Activated CD8-positive, alpha-beta memory T cell treated with anti-CD3 and anti-CD28 coated beads, Interleukin-2, amount 50 U/mL, for 1 hour (primary cell): Measurements from ENCODE around the gene DDR2.
"Not testable (repeated sequence)": the region's sequence is repeated elsewhere in the genome, so short reads cannot be mapped to it uniquely, and the experiment has no call there.

Experiments used
- DNase-seq: peaks from one replicate; pipeline ENCODE4 v3.0.0-alpha.2; 2020; ENCODE audit errors: extremely low read depth

Gene DDR2

DNA sequence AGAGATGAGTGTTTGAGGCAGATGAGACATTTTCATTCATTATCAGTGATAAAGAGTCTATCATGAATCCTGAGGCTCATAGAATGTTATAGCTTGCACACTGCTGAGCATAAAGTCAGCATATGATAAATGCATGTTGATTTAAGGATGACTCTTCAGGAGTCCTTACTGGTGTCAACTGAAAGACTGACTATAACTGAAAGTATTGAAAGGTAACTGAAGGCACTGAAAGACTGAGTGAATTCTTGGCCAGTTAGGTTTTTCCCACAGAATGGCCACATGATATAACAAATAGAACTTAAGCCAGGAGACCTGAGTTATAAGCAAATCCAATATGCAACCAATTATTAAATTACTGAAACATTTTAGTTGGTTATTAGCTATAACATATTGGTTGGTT is 89.2 kb downstream of the DDR2 start:
- no peak for DNase-seq

DNA sequence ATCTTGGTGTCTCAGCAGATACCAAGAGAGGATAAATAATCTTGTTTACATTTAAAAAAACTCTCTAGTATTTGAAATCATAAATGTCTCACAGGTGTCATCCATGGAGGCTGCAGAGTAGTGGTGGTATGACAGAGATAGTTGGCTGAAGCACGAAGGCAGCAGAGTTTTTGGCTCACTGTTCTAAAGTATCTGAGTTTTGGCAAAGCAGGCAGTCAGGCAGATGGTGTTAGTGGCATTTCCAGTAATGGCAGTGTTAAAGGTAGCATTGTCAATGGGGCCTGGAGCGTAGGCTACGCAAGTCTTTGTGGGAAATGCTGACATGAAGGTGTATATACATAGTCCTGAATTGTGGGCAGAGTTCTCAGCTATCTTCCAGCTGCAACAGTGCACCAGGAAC is 89.8 kb downstream of the DDR2 start:
- no peak for DNase-seq

DNA sequence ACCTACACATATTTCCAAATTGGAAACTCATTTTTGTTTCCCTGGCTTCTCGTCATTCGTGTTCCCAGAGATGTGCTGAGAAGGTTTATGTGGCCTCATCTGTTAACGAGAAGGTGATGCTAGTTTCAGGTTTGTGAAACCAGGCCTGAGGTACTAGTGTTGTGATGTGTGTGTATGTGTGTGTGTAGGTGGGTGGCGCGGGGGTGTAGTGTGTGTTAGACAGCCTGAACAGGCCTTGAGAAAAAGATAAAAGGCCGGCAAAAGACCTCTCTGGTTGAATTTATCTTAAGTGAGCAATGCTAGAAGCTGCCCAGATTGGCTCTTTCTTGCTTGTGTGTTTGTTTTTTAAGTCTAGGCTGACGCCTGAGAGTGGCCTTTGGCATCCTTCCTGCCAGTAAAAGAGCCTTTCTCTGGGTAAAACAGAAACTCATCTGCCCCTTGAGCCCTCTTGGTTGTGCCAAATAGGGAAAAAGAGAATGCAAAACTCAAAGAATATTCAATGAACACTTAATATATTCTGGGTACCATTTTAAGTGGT is 92.4 kb downstream of the DDR2 start:
- DNase-seq = no peak

DNA sequence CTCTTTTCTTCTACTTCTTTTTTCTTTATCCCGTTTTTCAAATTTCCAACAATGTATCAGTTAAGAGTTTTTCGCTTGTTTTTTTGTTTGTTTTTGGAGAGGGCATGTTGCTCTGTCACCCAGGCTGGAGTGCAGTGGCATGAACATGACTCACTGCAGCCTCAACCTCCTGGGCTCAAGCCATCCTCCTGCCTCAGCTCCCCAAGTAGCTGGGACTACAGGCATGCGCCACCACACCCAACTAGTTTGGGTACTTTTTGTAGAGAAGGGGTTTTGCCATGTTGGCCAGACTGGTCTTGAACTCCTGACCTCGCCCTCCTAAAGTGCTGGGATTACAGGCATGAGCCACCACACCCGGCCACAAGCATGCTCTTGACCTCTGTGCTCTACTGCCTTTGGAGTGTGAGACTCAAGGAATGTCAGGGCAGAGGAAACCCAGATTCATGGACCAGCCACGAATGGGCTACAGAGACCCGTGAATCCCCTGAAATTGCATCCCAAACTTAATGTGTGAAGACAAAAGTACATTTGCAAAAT is 93.1 kb downstream of the DDR2 start:
- no peak for DNase-seq

DNA sequence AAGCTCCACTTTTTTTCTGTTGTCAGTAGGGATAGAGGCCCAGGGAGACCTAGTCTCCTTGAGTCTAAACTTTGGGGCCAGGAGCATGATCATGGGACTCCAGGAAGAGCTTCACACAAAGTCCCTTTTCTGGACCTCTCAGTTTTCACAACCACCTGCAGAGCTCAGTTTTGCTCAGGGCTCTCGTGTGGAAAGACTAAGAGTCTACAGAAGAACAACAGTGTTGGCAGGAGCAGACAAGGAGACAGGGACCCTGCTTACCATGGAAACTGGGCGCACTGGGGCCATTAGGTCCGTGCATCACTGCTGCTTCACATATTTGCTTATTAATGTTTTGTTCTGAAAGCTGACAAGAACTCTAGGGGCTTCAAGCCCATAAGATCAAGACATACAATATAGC is 94.3 kb downstream of the DDR2 start:
- DNase-seq = no peak

DNA sequence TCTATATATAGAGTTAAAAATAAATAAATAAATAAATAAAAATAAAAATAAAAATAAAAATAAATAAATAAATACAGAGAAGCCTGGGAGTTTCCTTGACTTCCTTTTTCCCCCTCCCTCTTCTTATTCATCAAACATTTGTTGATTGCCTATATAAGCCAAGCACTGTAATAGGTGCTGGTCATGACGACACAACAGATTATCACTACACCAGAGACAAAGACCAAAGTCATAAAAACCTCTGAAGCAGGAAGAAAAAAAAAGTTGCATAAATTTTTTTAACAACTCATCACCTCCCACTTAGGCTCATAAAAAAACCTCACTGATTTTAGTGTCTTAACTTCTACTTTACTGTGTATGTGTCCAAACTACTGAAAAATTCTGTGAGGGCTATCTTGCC is 95.2 kb downstream of the DDR2 start:
- not testable (repeated sequence) for DNase-seq

DNA sequence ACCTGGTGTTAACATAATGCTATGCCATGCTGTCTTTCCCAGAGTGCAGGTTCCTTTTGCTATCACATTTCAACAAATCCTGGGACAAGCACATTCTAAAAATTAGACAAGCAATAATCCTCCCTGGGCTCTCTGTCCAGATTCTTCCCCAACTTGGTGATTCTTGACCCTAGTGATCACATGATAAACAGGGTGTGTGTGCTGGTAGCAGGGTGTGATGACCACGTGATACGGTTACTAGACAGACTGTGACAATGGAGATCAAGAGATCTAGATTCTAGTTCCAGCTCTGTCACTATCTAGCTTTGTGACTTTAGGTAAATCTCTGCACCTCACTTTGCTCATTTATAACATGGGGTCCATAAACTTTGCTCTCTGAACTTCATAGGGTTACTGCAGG is 96.3 kb downstream of the DDR2 start:
- DNase-seq = no peak

DNA sequence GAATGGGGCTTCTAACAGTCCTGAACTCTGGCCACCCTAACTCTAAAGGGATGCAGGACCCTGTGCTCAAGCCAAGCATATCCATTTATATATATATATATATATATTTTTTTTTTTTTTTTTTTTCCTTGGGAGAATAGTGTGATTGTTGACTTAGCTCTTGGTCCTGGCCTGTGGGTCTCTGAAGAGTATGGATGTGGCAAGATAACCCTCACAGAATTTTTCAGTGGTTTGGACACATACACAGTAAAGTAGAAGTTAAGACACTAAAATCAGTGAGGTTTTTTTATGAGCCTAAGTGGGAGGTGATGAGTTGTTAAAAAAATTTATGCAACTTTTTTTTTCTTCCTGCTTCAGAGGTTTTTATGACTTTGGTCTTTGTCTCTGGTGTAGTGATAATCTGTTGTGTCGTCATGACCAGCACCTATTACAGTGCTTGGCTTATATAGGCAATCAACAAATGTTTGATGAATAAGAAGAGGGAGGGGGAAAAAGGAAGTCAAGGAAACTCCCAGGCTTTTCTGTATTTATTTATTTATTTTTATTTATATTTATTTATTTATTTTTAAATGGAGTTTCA is 97.0 kb downstream of the DDR2 start:
- DNase-seq = not testable (repeated sequence)

DNA sequence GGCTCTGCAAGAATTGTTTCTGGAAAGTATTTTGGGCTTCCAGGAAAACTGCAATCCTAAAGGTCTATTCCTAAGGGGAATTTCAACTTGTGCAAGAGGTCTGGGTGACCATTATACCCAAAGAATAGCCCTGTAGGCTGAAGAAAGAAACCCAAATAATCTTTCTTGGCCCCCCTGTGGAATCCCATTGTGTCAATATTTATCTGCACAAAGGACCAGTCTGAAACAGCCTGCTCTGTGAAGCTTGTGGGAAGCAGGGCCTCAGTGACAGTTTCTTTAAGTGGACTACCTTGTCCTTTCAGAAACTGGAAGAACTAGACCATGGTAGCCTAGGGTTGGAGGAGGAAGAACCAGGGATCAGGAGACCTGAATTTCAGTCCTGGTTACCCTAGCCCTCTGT is 99.8 kb downstream of the DDR2 start:
- DNase-seq = no peak

DNA sequence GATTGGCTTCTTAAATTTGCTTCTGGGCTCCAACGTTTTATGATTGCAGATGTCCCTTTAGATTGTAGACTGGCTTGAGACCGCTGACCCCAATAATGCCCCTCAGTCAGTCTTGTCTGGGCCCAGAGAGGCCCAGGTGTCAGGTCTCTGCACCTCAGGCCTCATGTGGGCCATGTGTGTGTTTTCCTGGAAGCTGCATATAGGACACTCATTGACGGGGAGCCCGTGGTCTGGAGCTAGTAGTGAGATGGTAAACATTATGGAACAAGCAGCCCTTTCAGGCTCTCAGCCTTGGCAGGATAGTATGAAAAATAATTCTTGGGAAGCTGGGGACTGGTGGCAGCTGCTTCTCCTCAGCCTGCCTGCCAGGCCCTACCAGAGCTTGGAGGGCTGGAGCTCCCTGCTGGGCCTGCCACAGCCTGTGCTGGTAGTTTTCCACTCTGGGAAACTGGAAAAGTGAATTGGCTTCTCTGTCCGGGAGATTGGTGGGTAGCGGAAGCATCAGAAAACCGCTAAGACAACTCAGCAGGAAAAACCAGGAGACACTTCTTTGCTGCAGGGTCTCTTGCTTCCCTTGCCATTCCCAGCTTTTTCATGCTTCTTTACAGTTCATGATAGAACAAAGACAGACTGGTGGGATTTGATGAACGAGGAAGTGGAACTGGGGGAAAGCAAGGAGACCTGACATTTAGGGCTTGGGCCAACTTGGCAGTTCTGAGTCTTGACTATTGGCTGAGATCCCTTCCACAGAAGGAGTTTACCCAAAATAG is 100.5 kb downstream of the DDR2 start:
- DNase-seq = no peak

DNA sequence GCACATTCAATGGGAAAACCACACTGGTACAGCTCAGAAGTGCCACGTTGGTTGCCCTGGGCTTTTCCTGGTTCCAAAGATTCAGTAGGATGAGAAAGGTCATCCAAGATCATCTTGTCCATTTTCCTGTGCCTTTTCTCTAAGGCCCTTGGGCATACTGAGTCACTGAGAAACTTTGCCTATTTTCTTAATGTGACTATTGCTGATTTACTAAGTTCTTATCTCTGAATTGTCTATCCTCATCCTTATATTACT is 101.0 kb downstream of the DDR2 start:
- no peak for DNase-seq

DNA sequence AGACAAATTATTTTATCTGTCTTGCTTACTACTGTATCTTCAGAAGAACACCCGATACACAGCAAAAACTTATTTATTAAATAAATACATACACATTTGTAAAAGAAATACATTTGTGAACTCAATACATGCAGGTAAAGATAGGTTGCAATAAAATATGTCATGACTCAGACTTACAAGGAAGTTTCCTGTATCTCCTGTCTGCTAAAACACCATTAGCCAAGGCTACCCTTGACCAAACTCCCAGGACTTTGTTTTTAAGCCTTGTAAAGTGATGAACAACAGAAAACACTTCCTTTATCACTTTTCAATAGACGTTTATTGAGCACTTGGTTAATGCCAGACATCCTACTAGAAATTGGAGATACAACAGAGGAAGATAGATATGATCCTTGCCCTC is 101.8 kb downstream of the DDR2 start:
- no peak for DNase-seq

DNA sequence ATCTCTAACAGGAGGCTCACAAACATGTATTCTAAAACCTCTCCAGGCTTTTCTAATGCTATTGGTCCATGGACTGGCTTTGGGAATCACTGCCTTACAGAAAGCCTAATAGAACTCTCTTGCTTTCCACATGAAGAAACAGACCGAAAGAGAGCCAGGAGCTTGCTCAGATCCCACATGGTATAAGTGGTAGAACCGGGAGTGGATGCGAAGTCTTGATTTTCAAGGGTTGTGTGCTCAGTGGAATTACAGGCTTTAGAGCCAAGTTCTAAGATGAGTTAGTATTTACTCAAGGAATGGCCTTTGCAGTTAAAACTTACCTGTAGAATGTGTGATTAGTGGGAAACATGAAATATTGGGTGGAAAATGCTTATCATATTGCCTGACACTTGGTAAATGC is 103.9 kb downstream of the DDR2 start:
- DNase-seq = no peak

DNA sequence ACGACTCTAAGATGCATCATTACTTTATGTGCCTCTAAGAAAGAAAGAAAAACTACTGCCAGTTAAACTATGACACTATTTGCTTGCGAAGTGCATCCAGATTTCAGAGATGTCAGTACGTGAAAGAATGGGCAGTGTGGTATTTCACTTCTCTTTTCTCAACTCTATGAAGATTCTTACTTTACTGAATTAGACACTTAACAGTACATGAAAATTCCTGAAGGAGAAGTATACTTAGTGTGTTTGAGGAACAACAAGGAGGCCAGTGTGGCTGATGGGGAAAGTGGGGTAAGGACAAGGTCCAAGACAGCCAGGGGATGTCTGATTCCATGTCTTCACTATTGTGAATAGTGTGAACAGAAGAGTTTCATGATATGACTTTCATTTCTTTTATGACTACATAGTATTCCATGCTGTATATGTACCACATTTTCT is 104.4 kb downstream of the DDR2 start:
- DNase-seq = no peak

DNA sequence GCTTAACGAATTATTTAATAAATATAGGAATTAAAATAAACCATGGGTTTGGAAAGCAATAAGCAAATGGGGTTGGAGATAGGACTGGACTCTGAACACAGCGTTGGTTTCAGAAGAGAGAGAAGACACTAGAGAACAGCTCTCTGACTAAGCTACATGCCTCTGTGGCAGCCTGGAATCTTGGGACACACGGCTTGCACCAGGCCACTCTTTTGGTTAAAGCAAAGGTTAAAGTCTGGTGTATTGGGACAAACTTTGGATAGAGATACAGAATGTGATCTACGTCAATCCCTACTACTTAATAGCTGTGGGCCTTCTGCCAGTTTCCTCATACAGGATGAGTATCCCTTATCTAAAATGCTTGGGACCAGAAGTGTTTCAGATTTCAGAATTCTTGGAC is 108.5 kb downstream of the DDR2 start:
- no peak for DNase-seq

DNA sequence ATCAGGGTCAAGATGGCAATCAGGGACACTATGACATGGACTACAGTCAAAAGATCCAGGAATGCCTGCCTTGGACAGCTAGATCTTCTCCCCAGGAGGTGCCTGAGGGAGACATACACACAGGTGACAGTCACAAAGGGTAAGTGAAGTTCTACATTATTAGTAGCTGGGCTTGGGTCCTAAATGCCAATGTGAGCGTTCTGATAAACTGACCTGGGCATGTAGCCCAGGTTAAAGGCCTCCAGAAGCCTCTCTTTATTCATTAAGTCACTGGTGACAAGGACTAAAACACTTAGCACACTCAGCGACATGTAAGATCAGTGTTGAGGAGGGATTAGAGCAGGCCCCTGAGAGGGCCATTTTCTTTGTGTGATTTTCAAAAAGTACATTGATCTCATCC is 109.3 kb downstream of the DDR2 start:
- no peak for DNase-seq

DNA sequence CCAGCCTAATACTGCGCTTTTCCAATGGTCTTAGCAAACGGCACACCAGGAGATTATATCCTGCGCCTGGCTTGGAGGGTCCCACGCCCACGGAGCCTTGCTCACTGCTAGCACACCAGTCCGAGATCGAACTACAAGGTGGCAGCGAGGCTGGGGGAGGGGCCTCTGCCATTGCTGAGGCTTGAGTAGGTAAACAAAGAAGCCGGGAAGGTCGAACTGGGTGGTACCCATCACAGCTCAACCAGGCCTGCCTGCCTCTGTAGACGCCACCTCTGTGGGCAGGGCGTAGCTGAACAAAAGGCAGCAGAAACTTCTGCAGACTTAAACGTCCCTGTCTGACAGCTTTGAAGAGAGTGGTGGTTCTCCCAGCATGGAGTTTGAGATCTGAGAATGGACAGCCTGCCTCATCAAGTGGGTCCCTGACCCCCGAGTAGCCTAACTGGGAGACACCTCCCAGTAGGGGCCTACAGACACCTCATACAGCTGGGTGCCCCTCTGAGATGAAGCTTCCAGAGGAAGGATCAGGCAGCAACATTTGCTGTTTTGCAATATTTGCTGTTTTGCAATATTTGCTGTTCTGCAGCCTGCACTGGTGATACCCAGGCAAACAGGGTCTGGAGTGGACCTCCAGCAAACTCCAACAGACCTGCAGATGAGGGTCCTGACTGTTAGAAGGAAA is 114.1 kb downstream of the DDR2 start:
- DNase-seq = not testable (repeated sequence)

DNA sequence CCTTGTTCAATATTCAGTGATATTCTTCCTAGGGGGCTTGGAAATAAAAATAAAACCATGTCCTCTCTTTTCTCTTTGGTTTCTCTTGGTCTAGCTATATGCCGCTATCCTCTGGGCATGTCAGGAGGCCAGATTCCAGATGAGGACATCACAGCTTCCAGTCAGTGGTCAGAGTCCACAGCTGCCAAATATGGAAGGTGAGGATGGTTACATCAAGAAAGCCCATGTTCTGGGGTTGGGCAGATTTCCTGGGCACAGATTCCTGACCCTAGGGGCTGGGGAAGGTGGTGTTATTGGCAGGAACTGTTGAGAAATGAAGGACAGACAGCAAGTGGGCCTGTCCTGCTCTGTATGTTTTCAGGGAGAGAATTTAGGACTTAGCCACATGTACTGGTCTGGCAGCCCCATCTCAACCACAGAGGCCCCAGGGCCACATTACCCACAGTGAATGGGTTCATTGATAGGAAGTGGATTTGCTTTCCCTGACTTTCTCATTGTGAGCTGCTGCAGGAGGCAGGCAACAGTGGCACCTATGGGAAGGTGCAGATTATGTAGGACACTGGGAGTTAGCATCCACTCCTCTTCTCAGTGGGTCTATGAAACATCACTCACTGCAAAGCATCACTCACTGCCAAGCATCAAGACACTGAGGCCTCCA is 120.9 kb downstream of the DDR2 start:
- DNase-seq = no peak

DNA sequence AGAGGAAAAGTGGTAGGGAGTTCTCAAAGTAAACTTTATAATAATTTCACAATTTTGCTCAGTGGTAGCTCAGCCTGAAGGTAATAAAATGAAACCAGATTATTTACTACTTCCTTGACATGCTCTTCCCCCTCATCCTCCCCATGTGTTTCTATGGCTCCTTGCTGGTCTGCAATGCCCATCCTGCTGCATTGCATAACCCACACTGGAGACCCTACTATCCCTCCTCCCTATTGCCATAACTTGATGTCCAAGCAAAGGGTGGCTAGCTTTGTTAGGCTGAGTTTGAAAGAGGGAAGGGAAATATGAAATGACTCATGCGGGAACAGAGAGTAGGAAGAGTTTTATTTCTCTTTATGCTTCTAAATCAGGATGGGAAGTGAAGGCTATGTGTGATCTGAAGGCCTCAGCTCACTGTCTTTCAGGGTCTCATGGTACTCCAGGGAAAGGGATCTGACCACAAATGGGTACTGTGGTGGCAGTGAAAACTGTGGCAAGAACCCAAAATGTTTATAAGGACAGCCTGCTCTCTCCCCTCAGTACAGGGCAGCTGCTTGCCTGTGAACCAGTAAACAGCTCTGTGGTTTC is 121.8 kb downstream of the DDR2 start:
- no peak for DNase-seq

DNA sequence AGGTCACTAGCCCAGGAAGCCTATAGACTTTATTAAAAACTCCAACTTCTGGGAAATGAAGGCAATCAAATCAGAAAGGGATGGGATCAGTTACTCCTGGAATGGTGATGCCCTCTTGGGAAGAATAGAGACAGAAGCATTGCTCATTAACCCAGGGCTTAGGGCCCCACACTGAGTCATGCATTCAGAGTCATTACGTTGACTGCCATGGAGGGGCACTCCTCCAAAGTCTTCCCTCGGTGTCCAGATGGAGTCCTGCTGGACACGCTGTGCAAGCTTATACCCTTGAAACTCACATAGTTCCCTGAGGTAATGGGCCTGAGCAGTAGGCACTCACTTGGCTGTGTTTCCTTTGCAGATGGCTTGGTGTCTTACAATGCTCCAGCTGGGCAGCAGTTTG is 123.0 kb downstream of the DDR2 start:
- DNase-seq = no peak

DNA sequence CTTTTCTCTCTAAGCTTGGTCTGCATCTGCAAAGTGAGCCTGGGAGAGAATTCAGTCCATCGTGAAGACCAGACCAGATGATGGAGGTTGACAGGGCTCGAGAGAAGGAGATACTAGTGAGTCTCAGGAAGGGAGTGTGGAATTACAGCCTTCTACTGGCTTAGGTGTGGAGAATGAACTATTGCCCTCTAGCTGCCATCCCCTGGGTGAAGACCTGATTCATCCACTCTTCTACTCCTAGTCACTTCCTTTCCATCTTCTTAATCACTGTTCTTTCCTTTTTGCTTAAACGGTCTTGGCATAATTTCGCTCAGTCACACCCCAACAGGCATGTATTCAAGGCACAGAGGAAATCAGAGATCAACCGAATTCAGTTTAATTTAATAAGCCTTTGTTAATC is 124.3 kb downstream of the DDR2 start:
- DNase-seq = no peak

DNA sequence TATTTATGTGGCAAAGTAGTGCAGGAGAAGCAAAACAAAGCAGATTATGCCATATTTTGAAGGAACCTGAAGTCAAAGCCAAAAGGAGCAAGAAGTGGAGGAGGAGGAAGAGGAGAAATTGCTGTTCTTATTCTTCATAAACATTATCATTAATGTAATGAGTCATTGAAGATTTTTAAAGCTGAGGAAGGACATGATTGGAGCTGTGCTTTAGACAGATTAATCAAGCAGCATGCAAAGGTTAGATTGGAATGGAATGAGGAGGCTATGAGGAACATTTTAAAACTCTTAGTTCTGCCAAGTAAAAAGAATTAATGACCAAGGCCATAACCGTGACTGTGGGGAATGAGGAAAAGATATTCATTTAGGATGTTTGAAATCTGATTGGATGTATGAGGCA is 125.2 kb downstream of the DDR2 start:
- DNase-seq = no peak
